ENCODE data around the gene CDK5.
"Not testable (repeated sequence)": the region's sequence is repeated elsewhere in the genome, so short reads cannot be mapped to it uniquely, and the experiment has no call there.

CDK5 gene

DNA sequence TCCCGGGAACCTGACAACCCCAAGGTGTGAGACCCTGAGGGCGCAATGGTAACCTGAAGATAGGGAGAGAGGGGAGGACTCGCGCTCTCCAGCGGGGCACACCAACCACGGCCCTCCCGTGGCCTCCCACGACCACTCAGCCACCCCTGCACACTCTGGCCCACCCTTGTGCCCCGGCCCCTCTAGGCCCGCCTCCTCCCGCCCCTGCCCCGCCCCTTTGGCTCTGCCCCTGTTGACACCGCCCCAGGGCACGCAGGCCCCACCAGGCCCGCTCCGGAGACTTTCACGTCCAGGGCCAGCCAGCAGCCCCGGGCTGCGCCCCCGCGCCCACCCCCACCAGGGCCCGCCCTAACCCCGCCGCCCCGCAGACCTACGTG is 44.4 kb downstream of the CDK5 start:
- no peak for DNase-seq

DNA sequence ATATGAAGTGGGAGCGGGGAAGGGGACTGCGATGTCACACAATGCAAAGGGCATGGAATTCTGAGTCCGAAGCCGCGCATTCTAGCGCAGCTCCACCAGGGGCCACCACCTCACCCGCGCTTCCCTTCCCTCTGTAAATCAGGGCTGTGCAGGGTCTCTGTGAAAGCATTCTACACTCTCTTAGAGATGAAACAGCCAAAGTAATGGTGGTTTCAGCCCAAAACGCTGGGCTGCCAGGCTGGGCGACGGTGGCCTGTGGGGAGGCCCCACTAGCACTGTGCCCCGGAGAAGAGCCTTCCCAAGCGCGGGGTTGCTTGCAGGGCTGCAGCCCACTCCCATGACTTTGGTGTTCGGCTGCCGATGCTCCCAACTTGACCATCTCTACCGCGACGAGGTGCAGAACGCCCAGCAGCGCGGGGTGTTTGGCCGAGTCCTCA is 44.8 kb downstream of the CDK5 start:
- peak; percentile 30 for DNase-seq

DNA sequence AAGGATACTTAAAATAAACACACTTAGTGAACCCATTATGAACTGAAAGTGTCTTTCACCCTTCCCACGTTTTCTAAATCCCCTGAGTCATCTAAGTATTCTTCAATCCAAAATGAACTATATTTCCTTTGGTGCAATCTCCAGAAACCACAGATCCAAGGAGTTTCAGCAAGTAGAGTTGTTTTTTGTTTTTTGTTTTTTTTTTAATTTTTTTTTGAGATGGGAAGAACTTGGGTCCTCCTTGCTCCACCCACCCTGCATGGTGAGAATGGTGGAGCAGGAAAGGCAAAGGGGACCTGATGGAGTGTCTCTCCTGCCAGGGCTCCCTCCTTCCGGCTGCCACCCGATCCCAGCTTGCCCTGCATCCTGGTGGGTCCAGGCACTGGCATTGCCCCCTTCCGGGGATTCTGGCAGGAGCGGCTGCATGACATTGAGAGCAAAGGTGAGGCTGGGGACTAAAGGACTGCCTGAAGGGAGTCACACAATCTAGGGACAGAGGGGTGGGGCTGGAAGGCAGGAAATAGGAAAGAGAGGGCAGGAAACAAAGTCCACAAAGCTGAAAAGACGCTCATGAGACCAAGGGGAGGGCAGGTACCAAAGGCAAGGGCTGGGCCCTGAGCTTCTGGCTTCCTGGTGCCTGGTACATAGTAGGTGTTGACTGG is 45.5 kb downstream of the CDK5 start:
- no peak for DNase-seq

DNA sequence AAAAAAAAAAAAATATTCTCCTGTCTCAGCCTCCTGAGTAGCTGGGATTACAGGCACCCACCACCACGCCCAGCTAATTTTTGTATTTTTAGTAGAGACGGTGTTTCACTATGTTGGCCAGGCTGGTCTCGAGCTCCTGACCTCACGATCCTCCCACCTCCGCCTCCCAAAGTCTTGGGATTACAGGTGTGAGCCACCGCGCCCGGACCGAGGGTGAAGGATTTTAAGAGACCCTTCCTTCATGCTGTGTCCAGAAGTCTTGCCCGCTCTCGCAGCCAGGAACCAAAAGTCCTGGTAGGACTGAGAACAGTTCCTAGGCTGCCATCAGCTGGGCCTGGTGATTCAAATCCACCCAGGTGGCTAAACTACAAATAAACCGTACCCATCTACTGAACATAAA is 46.1 kb downstream of the CDK5 start:
- DNase-seq, result not testable (repeated sequence)

DNA sequence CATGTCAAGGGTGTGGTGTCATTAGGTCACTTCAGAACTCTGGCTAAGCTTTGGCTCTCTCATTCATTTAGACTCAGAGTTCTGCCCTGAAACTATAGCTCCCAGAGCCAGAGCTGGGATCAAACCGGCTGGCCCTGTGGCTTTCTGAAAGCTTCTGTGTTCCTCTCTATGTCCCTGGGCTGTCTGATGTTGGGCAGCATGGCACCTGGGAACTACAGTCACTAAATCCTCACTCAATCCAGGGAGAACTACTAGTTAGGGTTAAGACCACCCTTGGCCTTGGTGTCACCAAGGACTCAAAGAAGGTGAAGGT is 46.6 kb downstream of the CDK5 start:
- DNase-seq, result no peak

DNA sequence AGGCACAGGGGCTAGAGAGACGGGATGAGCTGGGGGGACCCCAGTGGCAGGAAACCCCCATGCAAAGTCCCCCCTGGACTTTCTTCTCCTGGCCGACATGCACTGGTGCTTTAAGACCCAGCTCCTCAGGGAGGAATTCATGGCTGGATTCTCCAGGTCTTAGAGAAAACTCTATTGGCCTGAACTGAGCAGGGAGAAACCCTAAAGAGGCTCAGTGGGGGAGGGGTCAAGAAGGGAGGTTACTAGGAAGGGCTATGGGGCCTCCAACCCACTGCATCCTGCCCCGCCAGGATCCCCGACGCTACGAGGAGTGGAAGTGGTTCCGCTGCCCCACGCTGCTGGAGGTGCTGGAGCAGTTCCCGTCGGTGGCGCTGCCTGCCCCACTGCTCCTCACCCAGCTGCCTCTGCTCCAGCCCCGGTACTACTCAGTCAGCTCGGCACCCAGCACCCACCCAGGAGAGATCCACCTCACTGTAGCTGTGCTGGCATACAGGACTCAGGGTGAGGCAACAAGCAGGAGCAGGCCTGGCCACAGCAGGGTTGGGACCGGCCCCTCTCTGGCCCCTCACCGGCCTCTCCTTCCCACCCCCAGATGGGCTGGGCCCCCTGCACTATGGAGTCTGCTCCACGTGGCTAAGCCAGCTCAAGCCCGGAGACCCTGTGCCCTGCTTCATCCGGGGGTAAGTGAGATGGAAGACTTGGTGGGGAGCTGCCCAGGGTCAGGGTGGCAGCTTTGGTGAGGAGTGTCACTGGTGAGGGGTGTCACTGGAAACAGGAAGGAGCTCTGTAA is 47.2 kb downstream of the CDK5 start:
- peak; percentile 58 for DNase-seq

DNA sequence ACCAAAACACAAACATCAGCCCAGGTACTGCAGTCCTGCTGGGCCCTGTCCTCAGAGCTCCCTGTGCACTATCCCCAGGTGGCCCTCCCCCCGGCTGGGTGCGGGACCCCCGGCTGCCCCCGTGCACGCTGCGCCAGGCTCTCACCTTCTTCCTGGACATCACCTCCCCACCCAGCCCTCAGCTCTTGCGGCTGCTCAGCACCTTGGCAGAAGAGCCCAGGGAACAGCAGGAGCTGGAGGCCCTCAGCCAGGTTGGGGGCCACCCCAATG is 47.7 kb downstream of the CDK5 start:
- no peak for DNase-seq

DNA sequence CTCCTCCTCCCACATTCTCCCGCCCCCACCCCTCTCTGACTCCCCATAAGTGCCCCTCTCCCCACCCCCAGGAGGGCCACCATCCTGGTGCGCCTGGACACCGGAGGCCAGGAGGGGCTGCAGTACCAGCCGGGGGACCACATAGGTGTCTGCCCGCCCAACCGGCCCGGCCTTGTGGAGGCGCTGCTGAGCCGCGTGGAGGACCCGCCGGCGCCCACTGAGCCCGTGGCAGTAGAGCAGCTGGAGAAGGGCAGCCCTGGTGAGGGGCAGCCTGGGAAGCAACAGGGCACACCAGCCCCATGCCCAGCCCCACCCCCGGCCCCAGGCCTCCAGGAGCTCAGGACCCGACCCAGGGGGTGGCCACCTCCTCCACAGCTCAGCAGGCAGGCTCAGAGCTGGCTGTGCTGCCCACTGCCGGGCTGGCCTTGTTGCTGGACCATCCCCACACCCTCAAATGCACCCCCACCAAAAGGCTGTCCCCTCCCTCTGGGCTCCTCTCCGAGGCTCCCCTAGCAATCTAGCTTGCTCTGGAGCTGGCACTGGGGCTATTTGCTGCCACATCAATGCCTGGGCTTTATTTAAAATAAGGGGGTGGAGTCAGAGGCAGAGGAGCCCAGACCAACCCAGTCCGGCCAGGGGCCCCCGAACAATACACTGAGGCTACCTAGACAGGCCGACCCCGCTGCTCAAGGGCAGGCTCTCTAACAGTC is 48.2 kb downstream of the CDK5 start:
- no peak for DNase-seq

DNA sequence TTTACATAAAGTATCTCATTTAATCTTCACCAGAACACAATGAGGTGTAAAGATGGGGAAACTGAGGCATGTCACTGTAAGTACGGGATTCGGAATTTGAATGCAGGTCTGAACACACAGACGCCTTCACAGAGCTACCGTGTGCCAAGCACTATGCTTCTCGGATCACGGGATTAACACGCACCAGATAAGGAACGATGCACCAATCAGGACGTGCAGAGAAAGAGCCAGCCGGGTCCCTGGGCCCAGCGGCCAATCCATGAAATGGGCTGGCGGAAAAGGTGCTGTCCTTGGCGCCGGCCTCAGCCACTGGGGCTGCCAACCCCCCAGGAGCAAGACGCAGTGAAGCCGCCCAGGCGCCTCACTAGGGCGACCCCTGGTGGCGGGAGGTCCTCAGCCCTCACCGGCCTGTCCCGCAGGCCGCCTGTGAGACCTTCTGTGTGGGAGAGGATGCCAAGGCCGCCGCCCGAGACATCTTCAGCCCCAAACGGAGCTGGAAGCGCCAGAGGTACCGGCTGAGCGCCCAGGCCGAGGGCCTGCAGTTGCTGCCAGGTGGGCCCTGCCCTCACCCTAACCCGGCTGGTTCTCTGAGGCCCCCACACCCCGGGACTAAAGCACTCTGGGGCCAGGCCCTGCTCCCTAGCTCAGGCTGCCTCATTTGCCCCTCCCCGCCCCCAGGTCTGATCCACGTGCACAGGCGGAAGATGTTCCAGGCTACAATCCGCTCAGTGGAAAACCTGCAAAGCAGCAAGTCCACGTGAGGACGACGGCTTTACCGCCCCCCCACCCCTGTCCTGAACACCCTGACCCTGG is 49.0 kb downstream of the CDK5 start:
- peak; percentile 87 for DNase-seq

DNA sequence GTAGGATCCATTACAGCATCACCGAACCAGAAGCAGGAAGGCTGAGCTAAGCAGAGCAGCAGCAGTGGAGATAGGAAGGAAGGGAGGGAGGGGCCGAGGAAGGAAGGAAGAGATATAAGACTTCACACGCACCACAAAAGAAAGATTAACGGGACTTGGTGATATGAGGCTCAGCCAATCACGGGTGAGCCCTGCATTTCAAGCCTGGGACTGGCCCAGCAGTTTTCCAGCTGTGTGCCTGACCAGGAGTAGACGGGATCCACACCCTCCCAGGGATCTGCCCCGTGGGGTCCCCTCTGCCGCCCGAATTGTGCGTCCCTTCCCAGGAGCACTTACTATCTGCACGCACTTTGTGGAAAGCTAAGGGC is 49.6 kb downstream of the CDK5 start:
- peak; percentile 71 for DNase-seq

DNA sequence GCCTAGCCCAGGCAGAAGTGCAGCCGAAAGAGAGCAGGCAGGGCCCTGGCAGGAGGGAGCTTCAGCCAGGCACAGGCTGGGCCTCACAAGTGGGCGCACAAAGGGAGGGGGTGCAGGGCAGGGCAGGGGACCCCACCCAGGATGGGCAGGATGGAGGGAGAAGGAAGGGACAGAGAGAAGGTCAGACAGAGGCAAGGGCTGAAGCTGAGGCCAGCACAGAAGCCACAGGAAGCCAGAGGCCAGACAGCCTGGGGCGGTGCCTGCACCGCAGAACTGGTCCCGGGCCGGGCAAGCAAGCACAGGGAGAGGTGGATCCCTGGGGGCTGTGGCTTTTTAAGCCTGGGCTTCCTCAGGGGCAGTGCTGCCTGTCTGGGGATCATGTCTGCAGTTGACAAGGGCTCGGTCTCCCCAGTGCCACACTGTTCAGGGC is 50.2 kb downstream of the CDK5 start:
- no peak for DNase-seq

DNA sequence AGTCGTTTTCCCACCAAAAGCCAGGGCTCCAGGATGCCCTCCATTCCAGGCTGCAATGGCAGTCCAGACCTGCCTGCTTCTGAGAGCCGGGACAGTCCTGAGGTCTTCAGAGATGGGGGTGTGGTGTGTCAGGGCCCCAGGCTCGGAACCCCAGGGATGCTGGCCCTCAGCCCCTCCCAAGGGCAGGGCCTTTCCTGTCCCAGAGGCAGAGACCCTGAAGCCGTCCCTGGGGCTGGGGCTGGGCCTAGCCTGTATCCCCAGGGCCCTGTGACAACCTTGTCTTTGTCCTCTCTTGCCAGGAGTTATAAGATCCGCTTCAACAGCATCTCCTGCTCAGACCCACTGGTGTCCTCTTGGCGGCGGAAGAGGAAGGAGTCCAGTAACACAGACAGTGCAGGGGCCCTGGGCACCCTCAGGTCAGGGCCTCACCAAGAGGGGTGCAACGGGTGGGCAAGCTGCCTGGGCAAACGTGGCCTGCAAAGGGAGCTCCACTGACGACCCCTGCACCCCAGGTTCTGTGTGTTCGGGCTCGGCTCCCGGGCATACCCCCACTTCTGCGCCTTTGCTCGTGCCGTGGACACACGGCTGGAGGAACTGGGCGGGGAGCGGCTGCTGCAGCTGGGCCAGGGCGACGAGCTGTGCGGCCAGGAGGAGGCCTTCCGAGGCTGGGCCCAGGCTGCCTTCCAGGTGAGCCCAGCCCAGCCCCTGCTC is 51.0 kb downstream of the CDK5 start:
- DNase-seq, result no peak

DNA sequence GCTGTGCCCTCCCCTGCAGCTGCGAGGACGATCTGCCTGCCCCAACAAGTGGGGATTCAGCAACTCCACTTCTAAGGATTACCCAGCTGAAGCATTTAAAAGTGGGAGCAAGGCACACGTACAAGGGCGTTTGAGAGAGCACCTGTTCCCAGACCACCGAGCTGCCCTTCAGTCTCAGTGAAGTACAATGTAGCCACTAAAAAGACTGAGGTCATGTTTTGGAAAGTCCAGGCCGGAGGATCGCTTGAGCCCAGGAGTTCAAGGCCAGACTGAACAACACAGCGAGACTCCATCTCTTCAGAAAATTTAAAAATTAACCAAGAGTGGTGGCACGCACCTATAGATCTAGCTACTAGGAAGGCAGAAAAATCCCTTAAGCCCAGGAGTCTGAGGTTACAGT is 52.1 kb downstream of the CDK5 start:
- no peak for DNase-seq
